Caco-2 (cell line): ENCODE results near the gene XRN2. TPM values are rescaled to one million over a fixed set of nuclear protein-coding genes. Genes with fewer than 3 reads are reported as not detected.

Experiments
- BruUV-seq: library from RNA; stranded (reverse); fragments of 400-500 nt; replicated peaks from 2 replicates; lab custom pipeline; 2021; lab: Mats Ljungman, UMichigan
- CTCF ChIA-PET: fragments of 300-600 bp; sonication (Branson Sonifier 250); formaldehyde crosslinking; loops from one replicate; lab custom pipeline; 2022; ENCODE audit warnings: antibody characterized with exemption; lab: Charles Lee
- POLR2A ChIA-PET: fragments of 300-600 bp; sonication (Branson Sonifier 250); formaldehyde crosslinking; loops from one replicate; lab custom pipeline; 2022; ENCODE audit warnings: antibody characterized with exemption; lab: Charles Lee
- DNase-seq, 2 experiments: peaks; one replicate each; pipeline versions ENCODE4 v3.0.0 to v3.0.0-alpha.2; 2020 to 2022
- H3K27me3 ChIP-seq: replicated peaks from 2 replicates; pipeline ENCODE4 v1.6.0; 2011; ENCODE audit warnings: low read length; ENCODE audit not compliant: control insufficient read depth, insufficient read depth
- H3K36me3 ChIP-seq: 2 replicates; pipeline ENCODE4 v1.5.1; 2011; ENCODE audit warnings: low read length; ENCODE audit not compliant: control insufficient read depth, insufficient read depth
- H3K4me1 ChIP-seq: fragments of 250-450 bp; sonication (Bioruptor Pico); 2 replicates; pipeline ENCODE4 v1.5.1; 2020; ENCODE audit warnings: mild to moderate bottlenecking
- H3K4me3 ChIP-seq: 2 replicates; pipeline ENCODE4 v1.5.1; 2011; ENCODE audit warnings: low read depth, mild to moderate bottlenecking, control low read depth, low read length
- H3K9me3 ChIP-seq: fragments of 250-450 bp; sonication (Bioruptor Pico); 2 replicates; pipeline ENCODE4 v1.5.1; 2020; ENCODE audit warnings: mild to moderate bottlenecking, moderate library complexity
- H3K27ac Mint-ChIP-seq: one replicate; pipeline ENCODE4 v1.8.0; 2022; ENCODE audit warnings: mixed read lengths; ENCODE audit not compliant: unreplicated experiment
- H3K27me3 Mint-ChIP-seq: one replicate; pipeline ENCODE4 v1.8.0; 2022; ENCODE audit warnings: mixed read lengths; ENCODE audit not compliant: insufficient read depth, unreplicated experiment
- H3K36me3 Mint-ChIP-seq: one replicate; pipeline ENCODE4 v1.8.0; 2022; ENCODE audit warnings: mild to moderate bottlenecking, mixed read lengths; ENCODE audit not compliant: insufficient read depth, unreplicated experiment
- H3K4me1 Mint-ChIP-seq: one replicate; pipeline ENCODE4 v1.8.0; 2022; ENCODE audit warnings: low read depth, mixed read lengths; ENCODE audit not compliant: unreplicated experiment
- H3K4me3 Mint-ChIP-seq: one replicate; pipeline ENCODE4 v1.8.0; 2022; ENCODE audit warnings: mild to moderate bottlenecking, moderate library complexity, mixed read lengths; ENCODE audit not compliant: unreplicated experiment
- H3K9me3 Mint-ChIP-seq: one replicate; pipeline ENCODE4 v1.8.0; 2022; ENCODE audit warnings: mixed read lengths; ENCODE audit not compliant: unreplicated experiment
- intact Hi-C: fragments of 100-400 bp; cut with micrococcal nuclease; formaldehyde crosslinking; loops from one replicate; pipeline ENCODE4 v1.10.0; 2022; ENCODE audit not compliant: unreplicated experiment
- total RNA-seq: library from RNA; stranded (reverse); gene quantifications from 2 replicates; pipeline ENCODE4 v1.2.3, GENCODE V29; 2022
- TF ChIP-seq, protein P1 (sequence below), 2 experiments: fragments of 200-600 bp in 1 of 2; IDR thresholded peaks; 1 replicate in 1 of 2; 2 replicates in 1 of 2; pipeline versions ENCODE4 v1.5.1 to v1.8.0; 2011 to 2022; ENCODE audit warnings: antibody characterized with exemption in 1 of 2, control low read depth in 1 of 2, inconsistent platforms in 1 of 2, low read depth in 1 of 2, low read length in 1 of 2, mild to moderate bottlenecking in 1 of 2, moderate library complexity in 1 of 2; ENCODE audit not compliant: insufficient read depth in 1 of 2, severe bottlenecking in 1 of 2, unreplicated experiment in 1 of 2

XRN2 gene
- total RNA-seq, 1 experiment from 2014 or later: 86.3 TPM

DNA sequence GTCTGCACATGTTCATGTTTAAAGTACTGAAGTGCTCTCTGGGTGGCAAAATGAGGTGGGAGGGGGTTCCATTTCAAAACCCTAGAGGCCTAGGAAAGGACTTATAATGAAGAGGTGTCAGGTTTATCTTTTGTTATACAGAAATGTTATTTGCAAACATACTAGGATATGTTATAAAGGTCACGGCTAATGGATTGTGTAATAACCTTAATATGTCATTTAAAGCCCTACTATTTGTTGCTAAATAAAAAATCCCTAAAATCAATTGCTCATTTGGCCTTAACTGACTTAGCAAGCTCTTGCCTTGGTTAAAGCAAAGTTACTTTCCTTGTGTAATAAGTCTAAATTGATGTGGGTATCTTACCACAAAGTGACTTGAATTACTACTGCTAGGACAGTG lies 85.4 kb downstream of the XRN2 start:
- Mint-ChIP-seq H3K9me3 (no peaks in the 10 kb centered on the region), H3K4me3 (no peak overlapping the region), H3K4me1 (no peaks in the 10 kb centered on the region), H3K27ac (no peak overlapping the region), H3K36me3 (peaks cover 54% of the 10 kb centered on the region), H3K27me3 (no peaks in the 10 kb centered on the region)
- ChIA-PET CTCF (no interaction called here), POLR2A (no interaction called here)
- H3K4me1 ChIP-seq: no peaks in the 10 kb centered on the region
- intact Hi-C loops: no loop called here
- DNase-seq: no peak
- TF ChIP-seq, protein P1, sequence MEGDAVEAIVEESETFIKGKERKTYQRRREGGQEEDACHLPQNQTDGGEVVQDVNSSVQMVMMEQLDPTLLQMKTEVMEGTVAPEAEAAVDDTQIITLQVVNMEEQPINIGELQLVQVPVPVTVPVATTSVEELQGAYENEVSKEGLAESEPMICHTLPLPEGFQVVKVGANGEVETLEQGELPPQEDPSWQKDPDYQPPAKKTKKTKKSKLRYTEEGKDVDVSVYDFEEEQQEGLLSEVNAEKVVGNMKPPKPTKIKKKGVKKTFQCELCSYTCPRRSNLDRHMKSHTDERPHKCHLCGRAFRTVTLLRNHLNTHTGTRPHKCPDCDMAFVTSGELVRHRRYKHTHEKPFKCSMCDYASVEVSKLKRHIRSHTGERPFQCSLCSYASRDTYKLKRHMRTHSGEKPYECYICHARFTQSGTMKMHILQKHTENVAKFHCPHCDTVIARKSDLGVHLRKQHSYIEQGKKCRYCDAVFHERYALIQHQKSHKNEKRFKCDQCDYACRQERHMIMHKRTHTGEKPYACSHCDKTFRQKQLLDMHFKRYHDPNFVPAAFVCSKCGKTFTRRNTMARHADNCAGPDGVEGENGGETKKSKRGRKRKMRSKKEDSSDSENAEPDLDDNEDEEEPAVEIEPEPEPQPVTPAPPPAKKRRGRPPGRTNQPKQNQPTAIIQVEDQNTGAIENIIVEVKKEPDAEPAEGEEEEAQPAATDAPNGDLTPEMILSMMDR (IDR thresholded peaks at IDR 0.05; ENCODE audit: insufficient read depth in 1 of 2, low read depth in 1 of 2, low read length in 1 of 2, severe bottlenecking in 1 of 2, unreplicated experiment in 1 of 2): no peak
- H3K27me3 ChIP-seq: no peaks in the 10 kb centered on the region
- no peak overlapping the region for H3K4me3 ChIP-seq
- 0 out of 2 replicates have a peak, but pooled peaks cover 2% of the 10 kb centered on the region for H3K36me3 ChIP-seq
- H3K9me3 ChIP-seq: no peaks in the 10 kb centered on the region
- BruUV-seq: no TSS peak

GRCh38 chr20:21389368-21389767 lies 86.2 kb downstream of the XRN2 start:
- no peak for DNase-seq
- Mint-ChIP-seq H3K27ac (no peak overlapping the region), H3K27me3 (no peaks in the 10 kb centered on the region), H3K4me1 (no peaks in the 10 kb centered on the region), H3K4me3 (no peak overlapping the region), H3K9me3 (no peaks in the 10 kb centered on the region), H3K36me3 (peaks cover 46% of the 10 kb centered on the region)
- Histone ChIP-seq H3K4me1 (no peaks in the 10 kb centered on the region), H3K4me3 (no peak overlapping the region), H3K36me3 (0 out of 2 replicates have a peak, but pooled peaks cover 2% of the 10 kb centered on the region), H3K27me3 (no peaks in the 10 kb centered on the region), H3K9me3 (no peaks in the 10 kb centered on the region)
- ChIA-PET POLR2A (no interaction called here), CTCF (interaction anchor here (0.5 kb wide), 1 partner anchor 151 kb away, joined by 4 read pairs; no protein-coding TSS in a partner anchor)
- TF ChIP-seq, protein P1 (IDR thresholded peaks at IDR 0.05; ENCODE audit: insufficient read depth in 1 of 2, low read depth in 1 of 2, low read length in 1 of 2, severe bottlenecking in 1 of 2, unreplicated experiment in 1 of 2): no peak
- no TSS peak for BruUV-seq
- intact Hi-C loops: no loop called here

DNA sequence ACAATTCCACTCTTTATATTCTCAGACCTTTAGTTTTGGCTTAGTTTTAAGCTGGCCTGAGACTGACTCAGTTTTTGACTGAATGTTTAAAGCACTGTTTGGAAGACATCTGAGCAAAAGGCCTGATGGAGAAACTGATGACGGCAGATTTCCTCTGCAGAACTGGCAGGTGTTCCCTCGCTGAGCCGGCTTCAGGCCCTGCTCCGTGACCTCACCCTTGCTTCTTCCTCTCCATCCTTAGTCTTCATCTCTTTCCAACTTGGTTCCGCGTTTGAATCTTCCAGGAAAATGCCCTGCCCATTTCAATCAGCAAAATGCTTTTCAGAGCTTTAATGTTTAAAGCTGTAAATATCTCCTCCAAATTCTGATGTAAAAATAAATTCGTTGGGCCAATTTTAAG lies 87.6 kb downstream of the XRN2 start:
- H3K36me3 ChIP-seq: 0 out of 2 replicates have a peak, but pooled peaks cover 2% of the 10 kb centered on the region
- POLR2A ChIA-PET: no interaction called here
- H3K9me3 ChIP-seq: no peaks in the 10 kb centered on the region
- TF ChIP-seq, protein P1 (IDR thresholded peaks at IDR 0.05; ENCODE audit: insufficient read depth in 1 of 2, low read depth in 1 of 2, low read length in 1 of 2, severe bottlenecking in 1 of 2, unreplicated experiment in 1 of 2): no peak
- no peaks in the 10 kb centered on the region for H3K27me3 ChIP-seq
- CTCF ChIA-PET: interaction anchor here (0.6 kb wide), 1 partner anchor 176 kb away, joined by 4 read pairs; no protein-coding TSS in a partner anchor
- Mint-ChIP-seq H3K4me3 (no peak overlapping the region), H3K27me3 (no peaks in the 10 kb centered on the region), H3K27ac (no peak overlapping the region), H3K36me3 (peaks cover 44% of the 10 kb centered on the region), H3K9me3 (no peaks in the 10 kb centered on the region), H3K4me1 (no peaks in the 10 kb centered on the region)
- H3K4me3 ChIP-seq: no peak overlapping the region
- no TSS peak for BruUV-seq
- no peaks in the 10 kb centered on the region for H3K4me1 ChIP-seq
- DNase-seq: no peak
- intact Hi-C loops: no loop called here
